DND-41 (cell line): ENCODE data around the gene PTMS.
"Not testable (repeated sequence)": the region's sequence is repeated elsewhere in the genome, so short reads cannot be mapped to it uniquely, and the experiment has no call there.

Experiments
- ATAC-seq: fragments of 200-7000 bp; cut with Tn5 transposase; 3 replicates; pipeline ENCODE4 v1.9.1; 2021; ENCODE audit warnings: low read depth; ENCODE audit not compliant: insufficient read depth
- DNase-seq: peaks from one replicate; pipeline ENCODE4 v3.0.0-alpha.2; 2020
- H2AFZ ChIP-seq: 2 replicates; pipeline ENCODE4 v1.6.0; 2012; ENCODE audit warnings: low read depth, low read length
- H3K27ac ChIP-seq: 2 replicates; pipeline ENCODE4 v1.5.1; 2012; ENCODE audit warnings: low read length, inconsistent platforms
- H3K27me3 ChIP-seq: fragments of 200-600 bp; sonication (generic); 2 replicates; pipeline ENCODE4 v1.6.0; 2012; ENCODE audit warnings: low read length, mild to moderate bottlenecking, inconsistent platforms; ENCODE audit not compliant: insufficient read depth, poor library complexity
- H3K36me3 ChIP-seq: 2 replicates; pipeline ENCODE4 v1.5.1; 2012; ENCODE audit warnings: low read length, inconsistent platforms; ENCODE audit not compliant: insufficient read depth
- H3K4me1 ChIP-seq: 2 replicates; pipeline ENCODE4 v1.5.1; 2012; ENCODE audit warnings: mild to moderate bottlenecking, low read length; ENCODE audit not compliant: insufficient read depth
- H3K4me2 ChIP-seq: 2 replicates; pipeline ENCODE4 v1.6.0; 2012; ENCODE audit warnings: mild to moderate bottlenecking, moderate library complexity, low read length, inconsistent platforms; ENCODE audit not compliant: insufficient read depth
- H3K4me3 ChIP-seq, 2 experiments: fragments of 200-600 bp in 1 of 2; shearing (Covaris generic) in 1 of 2; 2 replicates each; pipeline ENCODE4 v1.5.1; 2012 to 2016; ENCODE audit warnings: inconsistent platforms in 2 of 2, low read length in 2 of 2, mild to moderate bottlenecking in 2 of 2, low read depth in 1 of 2, moderate library complexity in 1 of 2
- H3K79me2 ChIP-seq: 2 replicates; pipeline ENCODE4 v1.6.0; 2012; ENCODE audit warnings: low read length, inconsistent platforms; ENCODE audit not compliant: insufficient read depth
- H3K9ac ChIP-seq: 2 replicates; pipeline ENCODE4 v1.6.0; 2012; ENCODE audit warnings: low read depth, mild to moderate bottlenecking, inconsistent platforms, low read length, moderate library complexity
- H3K9me3 ChIP-seq: 2 replicates; pipeline ENCODE4 v1.5.1; 2012; ENCODE audit warnings: low read length, moderate library complexity, mild to moderate bottlenecking, inconsistent platforms; ENCODE audit not compliant: insufficient read depth, severe bottlenecking
- H4K20me1 ChIP-seq: 2 replicates; pipeline ENCODE4 v1.6.0; 2012; ENCODE audit warnings: low read length; ENCODE audit not compliant: insufficient read depth
- CTCF ChIP-seq: IDR thresholded peaks from 2 replicates; pipeline ENCODE4 v1.5.1; 2012; ENCODE audit warnings: borderline replicate concordance, low read length, moderate library complexity, mild to moderate bottlenecking; ENCODE audit not compliant: poor library complexity, severe bottlenecking; ENCODE audit errors: extremely low read depth
- EZH2 ChIP-seq: IDR thresholded peaks from 3 replicates; pipeline ENCODE4 v1.6.1; 2012; ENCODE audit warnings: borderline replicate concordance, low read depth, mild to moderate bottlenecking, moderate library complexity, low read length, inconsistent platforms; ENCODE audit not compliant: severe bottlenecking

PTMS gene

GRCh38 chr12:6735448-6736191, 30.5 kb upstream of the PTMS start:
- DNase-seq (no peak), ATAC-seq (no peak)
- TF ChIP-seq CTCF (no peak), EZH2 (no peak)
- H3K79me2 ChIP-seq, result no peaks in the 10 kb centered on the region
- no peak overlapping the region for H3K4me2 ChIP-seq
- H2AFZ ChIP-seq, result no peak overlapping the region
- H4K20me1 ChIP-seq, result no peaks in the 10 kb centered on the region
- no peaks in the 10 kb centered on the region for H3K4me1 ChIP-seq
- H3K27ac ChIP-seq, result no peak overlapping the region
- H3K9me3 ChIP-seq, result no peaks in the 10 kb centered on the region
- H3K27me3 ChIP-seq, result no peaks in the 10 kb centered on the region
- H3K9ac ChIP-seq, result no peak overlapping the region
- H3K36me3 ChIP-seq, result peaks cover 19% of the 10 kb centered on the region
- H3K4me3 ChIP-seq, result no peak overlapping the region

GRCh38 chr12:6736754-6737153, 29.4 kb upstream of the PTMS start:
- H3K4me3 ChIP-seq, result no peak overlapping the region
- no peaks in the 10 kb centered on the region for H3K9me3 ChIP-seq
- H3K9ac ChIP-seq, result no peak overlapping the region
- no peaks in the 10 kb centered on the region for H4K20me1 ChIP-seq
- H3K4me1 ChIP-seq, result no peaks in the 10 kb centered on the region
- no peak overlapping the region for H3K4me2 ChIP-seq
- H3K36me3 ChIP-seq, result peaks cover 9% of the 10 kb centered on the region
- no peak overlapping the region for H2AFZ ChIP-seq
- no peak for DNase-seq
- H3K27ac ChIP-seq, result no peak overlapping the region
- no peak for TF ChIP-seq EZH2
- TF ChIP-seq CTCF, result no peak
- no peaks in the 10 kb centered on the region for H3K79me2 ChIP-seq
- no peaks in the 10 kb centered on the region for H3K27me3 ChIP-seq
- no peak for ATAC-seq

GRCh38 chr12:6742080-6742479, 24.1 kb upstream of the PTMS start:
- not testable (repeated sequence) for H3K79me2 ChIP-seq

GRCh38 chr12:6742834-6743233, 23.3 kb upstream of the PTMS start:
- no peak for ATAC-seq
- Histone ChIP-seq H3K9me3 (no peaks in the 10 kb centered on the region), H3K36me3 (peaks cover 21% of the 10 kb centered on the region), H3K27me3 (no peaks in the 10 kb centered on the region), H3K4me3 (no peak overlapping the region), H3K4me1 (no peaks in the 10 kb centered on the region), H3K79me2 (no peaks in the 10 kb centered on the region), H3K9ac (no peak overlapping the region), H4K20me1 (no peaks in the 10 kb centered on the region), H3K4me2 (no peak overlapping the region), H2AFZ (no peak overlapping the region), H3K27ac (no peak overlapping the region)
- TF ChIP-seq CTCF, result no peak
- TF ChIP-seq EZH2, result no peak
- DNase-seq, result no peak

More at GRCh38 chr12:6742080-6742479, 24.1 kb upstream of the PTMS start:
- H3K4me3 ChIP-seq, H3K4me2 ChIP-seq, H3K27me3 ChIP-seq, H3K9ac ChIP-seq, H3K9me3 ChIP-seq, H2AFZ ChIP-seq, H3K4me1 ChIP-seq, H4K20me1 ChIP-seq, H3K27ac ChIP-seq, DNase-seq, ATAC-seq: not testable (repeated sequence)
- peaks cover 14% of the 10 kb centered on the region; the same call in 1 of the 2 replicates for H3K36me3 ChIP-seq

- DNase-seq, H3K4me2 ChIP-seq, ATAC-seq, H3K79me2 ChIP-seq, H3K4me3 ChIP-seq, H3K4me1 ChIP-seq, H2AFZ ChIP-seq, H3K9me3 ChIP-seq, H3K27me3 ChIP-seq, H4K20me1 ChIP-seq, H3K27ac ChIP-seq, H3K9ac ChIP-seq: not testable (repeated sequence)
- peaks cover 26% of the 10 kb centered on the region for H3K36me3 ChIP-seq
These were observed 22.9 kb upstream of the PTMS start for GRCh38 chr12:6743300-6743699.
